PC-3 (cell line): ENCODE results near the gene GRSF1. TPM values are rescaled to one million over a fixed set of nuclear protein-coding genes. Genes with fewer than 3 reads are reported as not detected.
"Not testable (repeated sequence)": the region's sequence is repeated elsewhere in the genome, so short reads cannot be mapped to it uniquely, and the experiment has no call there.

Experiments used
- ATAC-seq: fragments of 200-7000 bp; cut with Tn5 transposase; 2 replicates; pipeline ENCODE4 v1.9.1; 2020; ENCODE audit warnings: mild to moderate bottlenecking, moderate library complexity
- BruUV-seq: library from RNA; stranded (reverse); fragments of 400-500 nt; replicated peaks from 2 replicates; lab custom pipeline; 2021; lab: Mats Ljungman, UMichigan
- CTCF ChIA-PET: fragments of 300-600 bp; sonication (Branson Sonifier 250); formaldehyde crosslinking; loops from one replicate; lab custom pipeline; 2022; ENCODE audit warnings: antibody characterized with exemption; lab: Charles Lee
- POLR2A ChIA-PET: fragments of 300-600 bp; sonication (Branson Sonifier 250); formaldehyde crosslinking; loops from one replicate; lab custom pipeline; 2022; ENCODE audit warnings: antibody characterized with exemption; ENCODE audit not compliant: unreplicated experiment; lab: Charles Lee
- DNase-seq: peaks from one replicate; pipeline ENCODE4 v3.0.0-alpha.2; 2015
- H2AFZ ChIP-seq: fragments of 300-600 bp; sonication (generic); 2 replicates; pipeline ENCODE4 v1.6.0; 2016; ENCODE audit warnings: antibody characterized with exemption, low read length
- H3F3A ChIP-seq: fragments of 300-600 bp; sonication (generic); one replicate; pipeline ENCODE4 v1.6.0; 2017; ENCODE audit warnings: antibody characterized with exemption, low read length, control low read depth, mild to moderate bottlenecking; ENCODE audit not compliant: unreplicated experiment
- H3K27ac ChIP-seq: fragments of 300-600 bp; sonication (generic); 2 replicates; pipeline ENCODE4 v1.5.1; 2016; ENCODE audit warnings: mild to moderate bottlenecking, low read length
- H3K27me3 ChIP-seq: fragments of 300-600 bp; sonication (generic); 2 replicates; pipeline ENCODE4 v1.6.1; 2016; ENCODE audit warnings: low read length, mixed read lengths
- H3K36me3 ChIP-seq: fragments of 300-600 bp; sonication (generic); 2 replicates; pipeline ENCODE4 v1.6.1; 2016; ENCODE audit warnings: low read depth, mixed run types, low read length, mixed read lengths
- H3K4me1 ChIP-seq: fragments of 300-600 bp; sonication (generic); 2 replicates; pipeline ENCODE4 v1.5.1; 2016; ENCODE audit warnings: low read length; ENCODE audit not compliant: insufficient read depth
- H3K4me2 ChIP-seq: fragments of 300-600 bp; sonication (generic); 2 replicates; pipeline ENCODE4 v1.6.0; 2016; ENCODE audit warnings: low read length
- H3K4me3 ChIP-seq: fragments of 300-600 bp; sonication (generic); 2 replicates; pipeline ENCODE4 v1.5.1; 2016; ENCODE audit warnings: mild to moderate bottlenecking, low read length, mixed read lengths
- H3K79me2 ChIP-seq: fragments of 300-600 bp; sonication (generic); 2 replicates; pipeline ENCODE4 v1.6.1; 2017; ENCODE audit warnings: low read length, mixed read lengths
- H3K9ac ChIP-seq: fragments of 300-600 bp; sonication (generic); 2 replicates; pipeline ENCODE4 v1.6.0; 2016; ENCODE audit warnings: mild to moderate bottlenecking, low read length
- H3K9me2 ChIP-seq: fragments of 300-600 bp; sonication (generic); replicated peaks from 2 replicates; pipeline ENCODE4 v1.6.1; 2016; ENCODE audit warnings: mixed run types, low read length, mixed read lengths
- H3K9me3 ChIP-seq: fragments of 300-600 bp; sonication (generic); 2 replicates; pipeline ENCODE4 v1.6.1; 2016; ENCODE audit warnings: low read length, mixed read lengths
- H4K20me1 ChIP-seq: fragments of 300-600 bp; sonication (generic); 2 replicates; pipeline ENCODE4 v1.6.1; 2016; ENCODE audit warnings: low read length, mixed read lengths
- CTCF ChIP-seq: fragments of 300-600 bp; sonication (generic); conservative IDR thresholded peaks from 2 replicates; pipeline ENCODE4 v1.5.1; 2017; ENCODE audit warnings: antibody characterized with exemption, low read depth, mild to moderate bottlenecking, low read length
- EZH2 ChIP-seq: fragments of 300-600 bp; sonication (generic); IDR thresholded peaks from one replicate; pipeline ENCODE4 v1.6.1; 2017; ENCODE audit warnings: antibody characterized with exemption, mild to moderate bottlenecking, low read length; ENCODE audit not compliant: unreplicated experiment
- EZH2phosphoT487 ChIP-seq: fragments of 300-600 bp; sonication (generic); IDR thresholded peaks from 2 replicates; pipeline ENCODE4 v1.6.1; 2018; ENCODE audit warnings: mild to moderate bottlenecking, antibody characterized with exemption, low read length, borderline replicate concordance
- intact Hi-C: fragments of 100-400 bp; cut with micrococcal nuclease; formaldehyde crosslinking; loops from 2 replicates; pipeline ENCODE4 v1.9.0; 2023
- total RNA-seq: library from RNA; depleted of rRNA; stranded (reverse); fragments of >200 nt; gene quantifications from 2 replicates; pipeline ENCODE4 v1.2.3, GENCODE V29; 2014

The GRSF1 gene
- total RNA-seq, 1 experiment from 2014 or later = 103 TPM

GRCh38 chr4:70778888-70779422 lies 60.7 kb downstream of the GRSF1 start:
- Histone ChIP-seq H3K9me2 (no peaks in the 10 kb centered on the region), H3F3A (no peaks in the 10 kb centered on the region), H4K20me1 (no peaks in the 10 kb centered on the region), H3K79me2 (no peaks in the 10 kb centered on the region), H3K9me3 (no peaks in the 10 kb centered on the region), H3K27me3 (no peaks in the 10 kb centered on the region), H3K4me3 (no peak overlapping the region), H3K36me3 (peaks cover 5% of the 10 kb centered on the region; the same call in 1 of the 2 replicates), H3K4me1 (no peaks in the 10 kb centered on the region), H3K4me2 (no peak overlapping the region), H3K9ac (no peak overlapping the region), H2AFZ (no peak overlapping the region), H3K27ac (no peak overlapping the region)
- CTCF ChIA-PET = no interaction called here
- ATAC-seq (no peak), DNase-seq (no peak)
- POLR2A ChIA-PET = no interaction called here
- no TSS peak for BruUV-seq
- TF ChIP-seq CTCF (no peak), EZH2phosphoT487 (no peak), EZH2 (no peak)
- intact Hi-C loops = no loop called here

GRCh38 chr4:70772929-70773555 lies 66.6 kb downstream of the GRSF1 start:
- ChIA-PET CTCF (no interaction called here), POLR2A (no interaction called here)
- H3K4me2 ChIP-seq = no peak overlapping the region
- peaks cover 15% of the 10 kb centered on the region for H3K36me3 ChIP-seq
- no TSS peak for BruUV-seq
- no peak for DNase-seq
- no peaks in the 10 kb centered on the region for H3K9me3 ChIP-seq
- no peaks in the 10 kb centered on the region for H3F3A ChIP-seq
- no peaks in the 10 kb centered on the region for H3K9me2 ChIP-seq
- H3K9ac ChIP-seq = no peak overlapping the region
- no peak for ATAC-seq
- TF ChIP-seq EZH2 (no peak), EZH2phosphoT487 (no peak), CTCF (no peak)
- no peaks in the 10 kb centered on the region for H3K4me1 ChIP-seq
- H3K4me3 ChIP-seq = no peak overlapping the region
- H3K79me2 ChIP-seq = no peaks in the 10 kb centered on the region
- H2AFZ ChIP-seq = no peak overlapping the region
- no peak overlapping the region for H3K27ac ChIP-seq
- H3K27me3 ChIP-seq = no peaks in the 10 kb centered on the region
- intact Hi-C loops = no loop called here
- H4K20me1 ChIP-seq = no peaks in the 10 kb centered on the region

- POLR2A ChIA-PET, DNase-seq: not testable (repeated sequence)
These were observed 70.3 kb downstream of the GRSF1 start for GRCh38 chr4:70769396-70769795.

More at GRCh38 chr4:70769396-70769795, 70.3 kb downstream of the GRSF1 start:
- H3K79me2 ChIP-seq, H3K27me3 ChIP-seq, BruUV-seq, H4K20me1 ChIP-seq, H3K4me2 ChIP-seq, intact Hi-C loops, H3K9ac ChIP-seq, H3K9me3 ChIP-seq, H3K9me2 ChIP-seq, H3K27ac ChIP-seq, CTCF ChIA-PET, H2AFZ ChIP-seq, H3K4me1 ChIP-seq, H3K4me3 ChIP-seq, H3F3A ChIP-seq, ATAC-seq: not testable (repeated sequence)
- peaks cover 15% of the 10 kb centered on the region for H3K36me3 ChIP-seq
